ENCODE measurements around the gene SETSIP. TPM values are rescaled to one million over a fixed set of nuclear protein-coding genes. Genes with fewer than 3 reads are reported as not detected.

Gene SETSIP
- total and polyA plus RNA-seq, 3 donors from 2014 or later = not detected

- Histone ChIP-seq H3K4me3 (no peak overlapping the region), H3K9me3 (no peaks in the 10 kb centered on the region), H3K4me1 (no peaks in the 10 kb centered on the region), H3K27ac (no peak overlapping the region), H3K36me3 (ENCODE audit: low read depth, missing control alignments) (no peaks in the 10 kb centered on the region), H3K27me3 (no peaks in the 10 kb centered on the region)
- 77 to 97% methylated on average over 1 of the region's 1 CpG for WGBS, 2 donors
- no peak for DNase-seq
- intact Hi-C loops (cut with DNase I; ENCODE audit: low total_unique reads) = no loop called here
- no peak for TF ChIP-seq CTCF (IDR thresholded peaks at IDR 0.05)
- TF ChIP-seq POLR2A (IDR thresholded peaks at IDR 0.05) = no peak
These were observed 34.2 kb downstream of the SETSIP start for GRCh38 chr1:92040971-92041370.

GRCh38 chr1:92038695-92039346, 36.4 kb downstream of the SETSIP start:
- DNase-seq = no peak
- TF ChIP-seq POLR2A (IDR thresholded peaks at IDR 0.05) (no peak), CTCF (IDR thresholded peaks at IDR 0.05) (no peak)
- Histone ChIP-seq H3K9me3 (no peaks in the 10 kb centered on the region), H3K27me3 (no peaks in the 10 kb centered on the region), H3K27ac (no peak overlapping the region), H3K36me3 (ENCODE audit: low read depth, missing control alignments) (no peaks in the 10 kb centered on the region), H3K4me1 (no peaks in the 10 kb centered on the region), H3K4me3 (no peak overlapping the region)
- 91 to 94% methylated on average over 2 of the region's 2 CpGs for WGBS, 2 donors
- intact Hi-C loops (cut with DNase I; ENCODE audit: low total_unique reads) = no loop called here

GRCh38 chr1:92037400-92037799, 37.8 kb downstream of the SETSIP start:
- no peaks in the 10 kb centered on the region for H3K36me3 ChIP-seq (ENCODE audit: low read depth, missing control alignments)
- H3K27me3 ChIP-seq = no peaks in the 10 kb centered on the region
- no peaks in the 10 kb centered on the region for H3K9me3 ChIP-seq
- no peak overlapping the region for H3K27ac ChIP-seq
- no peak overlapping the region for H3K4me3 ChIP-seq
- 73 to 86% methylated on average over 6 of the region's 6 CpGs for WGBS, 2 donors
- intact Hi-C loops (cut with DNase I; ENCODE audit: low total_unique reads) = no loop called here
- H3K4me1 ChIP-seq = no peaks in the 10 kb centered on the region
- no peak for DNase-seq
- TF ChIP-seq CTCF (IDR thresholded peaks at IDR 0.05) (no peak), POLR2A (IDR thresholded peaks at IDR 0.05) (no peak)

DNA sequence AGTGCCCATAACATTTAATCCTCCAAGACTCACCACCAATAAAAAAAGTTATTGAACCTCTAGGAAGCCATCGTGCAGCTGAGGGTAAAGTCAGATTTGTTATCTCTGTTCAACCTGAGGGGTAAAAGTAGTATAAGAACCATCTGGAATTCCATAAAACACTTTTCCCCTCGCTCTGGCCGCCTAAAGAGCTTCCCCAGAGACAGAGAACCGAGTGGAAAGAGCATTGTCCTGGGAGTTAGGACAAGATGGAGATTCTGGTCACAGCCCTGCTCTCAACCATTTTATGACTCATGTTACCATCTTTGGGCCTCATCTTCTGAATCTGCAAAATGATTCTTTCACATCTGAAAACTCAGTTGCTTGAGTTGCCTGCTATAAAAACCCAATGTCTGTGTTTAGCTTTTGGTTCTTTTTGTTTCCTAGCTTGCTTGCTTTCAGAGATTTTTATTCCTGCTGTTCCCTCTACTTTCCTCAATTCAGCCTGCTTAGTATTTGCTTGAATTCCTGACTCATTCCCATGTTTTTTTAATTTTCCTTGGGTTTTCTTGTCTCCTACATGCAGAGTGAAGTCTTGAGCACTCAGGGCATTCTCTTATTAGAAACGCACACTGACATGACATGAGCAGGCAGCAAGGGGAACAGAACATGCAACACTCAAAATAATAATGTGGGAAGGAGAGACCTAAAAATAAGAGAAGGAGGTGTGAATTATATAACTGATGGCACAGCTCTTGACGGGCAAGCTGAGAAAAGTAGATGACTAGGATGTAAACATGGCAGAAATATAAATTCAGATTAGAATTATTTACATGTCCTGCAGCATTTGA, 43.7 kb downstream of the SETSIP start:
- whole genome bisulfite sequencing, 2 donors = 64 to 75% methylated on average over 6 of the region's 6 CpGs
- no peaks in the 10 kb centered on the region for H3K27me3 ChIP-seq
- H3K4me1 ChIP-seq = no peaks in the 10 kb centered on the region
- TF ChIP-seq CTCF (IDR thresholded peaks at IDR 0.05) (no peak), POLR2A (IDR thresholded peaks at IDR 0.05) (no peak)
- H3K27ac ChIP-seq = no peak overlapping the region
- intact Hi-C loops (cut with DNase I; ENCODE audit: low total_unique reads) = no loop called here
- no peak overlapping the region for H3K4me3 ChIP-seq
- DNase-seq = no peak
- no peaks in the 10 kb centered on the region for H3K36me3 ChIP-seq (ENCODE audit: low read depth, missing control alignments)
- H3K9me3 ChIP-seq = no peaks in the 10 kb centered on the region

Measured in testis (tissue), 3 donors.